Nephron (organoid): ENCODE results near the gene IVNS1ABP.
"Not testable (repeated sequence)": the region's sequence is repeated elsewhere in the genome, so short reads cannot be mapped to it uniquely, and the experiment has no call there.

ENCODE experiments used
- H3K27ac Mint-ChIP-seq, 3 experiments: 2 replicates each; pipeline ENCODE4 v1.8.0; 2020; ENCODE audit warnings: mixed read lengths in 3 of 3, mild to moderate bottlenecking in 2 of 3, moderate library complexity in 1 of 3
- H3K27me3 Mint-ChIP-seq: 2 replicates; pipeline ENCODE4 v1.8.0; 2021; ENCODE audit warnings: low read depth, mild to moderate bottlenecking, moderate library complexity, mixed read lengths
- H3K36me3 Mint-ChIP-seq: 2 replicates; pipeline ENCODE4 v1.8.0; 2020; ENCODE audit warnings: low read depth, mixed read lengths
- H3K4me1 Mint-ChIP-seq: 2 replicates; pipeline ENCODE4 v1.8.0; 2020; ENCODE audit warnings: mixed read lengths
- H3K4me3 Mint-ChIP-seq, 3 experiments: 2 replicates each; pipeline ENCODE4 v1.8.0; 2020; ENCODE audit warnings: mild to moderate bottlenecking in 3 of 3, mixed read lengths in 3 of 3, moderate library complexity in 2 of 3
- H3K9me3 Mint-ChIP-seq: 2 replicates; pipeline ENCODE4 v1.8.0; 2020; ENCODE audit warnings: mixed read lengths
- CTCF ChIP-seq, 3 experiments: fragments of 200-600 bp; sonication (generic); IDR thresholded peaks; one replicate each; pipeline ENCODE4 v1.5.0; 2021; ENCODE audit warnings: antibody characterized with exemption in 3 of 3; ENCODE audit not compliant: unreplicated experiment in 3 of 3

IVNS1ABP gene

GRCh38 chr1:185251928-185252327 is 65.1 kb downstream of the IVNS1ABP start:
- not testable (repeated sequence) for H3K4me3 Mint-ChIP-seq, H3K4me1 Mint-ChIP-seq, H3K27me3 Mint-ChIP-seq, H3K27ac Mint-ChIP-seq, H3K36me3 Mint-ChIP-seq, H3K9me3 Mint-ChIP-seq

- Mint-ChIP-seq H3K27me3 (no peaks in the 10 kb centered on the region), H3K27ac (no peak overlapping the region), H3K36me3 (no peaks in the 10 kb centered on the region), H3K4me1 (no peaks in the 10 kb centered on the region), H3K4me3 (no peak overlapping the region), H3K9me3 (peaks cover 3% of the 10 kb centered on the region)
- no peak for TF ChIP-seq CTCF (IDR thresholded peaks at IDR 0.05; ENCODE audit: unreplicated experiment in 3 of 3)
These were observed 67.0 kb downstream of the IVNS1ABP start for GRCh38 chr1:185250063-185250462.

GRCh38 chr1:185249563-185249962 is 67.5 kb downstream of the IVNS1ABP start:
- Mint-ChIP-seq H3K9me3 (no peaks in the 10 kb centered on the region), H3K36me3 (no peaks in the 10 kb centered on the region), H3K4me1 (no peaks in the 10 kb centered on the region), H3K27me3 (no peaks in the 10 kb centered on the region), H3K27ac (no peak overlapping the region), H3K4me3 (no peak overlapping the region)
- no peak for TF ChIP-seq CTCF (IDR thresholded peaks at IDR 0.05; ENCODE audit: unreplicated experiment in 3 of 3)
